H1 (cell line): ENCODE results near the gene GRIP2.

ENCODE experiments used
- CTCF ChIP-seq, 3 experiments: IDR thresholded peaks; 1 replicate in 2 of 3; 2 replicates in 1 of 3; pipeline versions ENCODE4 v1.5.1 to v1.6.1; 2011; ENCODE audit warnings: low read length in 3 of 3, mild to moderate bottlenecking in 3 of 3, inconsistent platforms in 2 of 3, low read depth in 1 of 3, moderate library complexity in 1 of 3; ENCODE audit not compliant: insufficient read depth in 1 of 3; ENCODE audit errors: control extremely low read depth in 1 of 3
- JUN ChIP-seq: IDR thresholded peaks from 2 replicates; pipeline ENCODE4 v1.6.1; 2011; ENCODE audit warnings: low read depth, mild to moderate bottlenecking, improper control_type of control experiment, low read length
- POLR2A ChIP-seq, 2 experiments: IDR thresholded peaks; 1 replicate in 1 of 2; 2 replicates in 1 of 2; pipeline ENCODE4 v1.6.1; 2011; ENCODE audit warnings: low read depth in 2 of 2, low read length in 2 of 2, mild to moderate bottlenecking in 2 of 2; ENCODE audit errors: control extremely low read depth in 1 of 2
- RFX5 ChIP-seq: IDR thresholded peaks from 2 replicates; pipeline ENCODE4 v1.6.1; 2011; ENCODE audit warnings: low read depth, low read length, improper control_type of control experiment, borderline replicate concordance

GRCh38 chr3:14510838-14511622 is 29.1 kb downstream of the GRIP2 start:
- TF ChIP-seq CTCF (IDR thresholded peaks at IDR 0.05; ENCODE audit: control extremely low read depth in 1 of 3, insufficient read depth in 1 of 3, low read depth in 1 of 3, low read length in 3 of 3): no peak
- TF ChIP-seq POLR2A (IDR thresholded peaks at IDR 0.05; ENCODE audit: control extremely low read depth in 1 of 2, low read depth in 2 of 2, low read length in 2 of 2): no peak
- TF ChIP-seq JUN: no peak
- TF ChIP-seq RFX5: no peak
